K562 (cell line): ENCODE results near the gene GNG14. TPM values are rescaled to one million over a fixed set of nuclear protein-coding genes. Genes with fewer than 3 reads are reported as not detected.
A peak's percentile ranks its signal among the peaks of the same experiment; 100 is the strongest.

Source experiments
- ARID3A ChIP-seq: IDR thresholded peaks from 2 replicates; pipeline ENCODE4 v1.6.1; 2012; ENCODE audit warnings: low read depth, low read length, improper control_type of control experiment, borderline replicate concordance
- E2F3 ChIP-seq: fragments of 250-450 bp; sonication (Bioruptor Pico); IDR thresholded peaks from 2 replicates; pipeline ENCODE4 v1.4.0; 2020; ENCODE audit warnings: mild to moderate bottlenecking
- GABPA ChIP-seq: fragments of 200-800 bp; sonication (Bioruptor generic); conservative IDR thresholded peaks from 2 replicates; pipeline ENCODE4 v1.6.1; 2016; ENCODE audit warnings: low read depth, missing genetic modification characterization, missing compliant biosample characterization
- HNRNPK ChIP-seq: fragments of 200-400 bp; formaldehyde crosslinking; IDR thresholded peaks from one replicate; pipeline ENCODE4 v1.6.1; 2018; ENCODE audit warnings: mild to moderate bottlenecking, low read depth, low read length; ENCODE audit not compliant: poor library complexity, severe bottlenecking
- KLF16 ChIP-seq: IDR thresholded peaks from 2 replicates; pipeline ENCODE4 v1.6.1; 2016; ENCODE audit warnings: antibody characterized with exemption
- MAFF ChIP-seq: IDR thresholded peaks from 2 replicates; pipeline ENCODE4 v1.6.1; 2012; ENCODE audit warnings: low read length, improper control_type of control experiment
- NCOR1 ChIP-seq: fragments of 450-650 bp; IDR thresholded peaks from 2 replicates; pipeline ENCODE4 v1.6.1; 2016; ENCODE audit warnings: mild to moderate bottlenecking, moderate library complexity
- NFIC ChIP-seq: fragments of 450-650 bp; IDR thresholded peaks from 2 replicates; pipeline ENCODE4 v1.6.1; 2017; ENCODE audit warnings: mild to moderate bottlenecking, inconsistent platforms
- PHB2 ChIP-seq: fragments of 450-650 bp; IDR thresholded peaks from 2 replicates; pipeline ENCODE4 v1.6.1; 2017; ENCODE audit warnings: low read depth
- PHF8 ChIP-seq: fragments of 200-600 bp; sonication (generic); IDR thresholded peaks from 2 replicates; pipeline ENCODE4 v1.6.1; 2012; ENCODE audit warnings: mixed run types, mild to moderate bottlenecking, inconsistent platforms, low read length, moderate library complexity, borderline replicate concordance
- POLR2AphosphoS2 ChIP-seq: IDR thresholded peaks from 2 replicates; pipeline ENCODE4 v1.6.1; 2012; ENCODE audit warnings: low read length, improper control_type of control experiment
- PRDM10 ChIP-seq: fragments of 450-650 bp; IDR thresholded peaks from 2 replicates; pipeline ENCODE4 v1.6.1; 2018; ENCODE audit not compliant: partially characterized antibody
- RUNX1 ChIP-seq: sonication (generic); IDR thresholded peaks from 2 replicates; pipeline ENCODE4 v1.6.1; 2016; ENCODE audit warnings: antibody characterized with exemption, low read depth
- SMAD1 ChIP-seq: fragments of 150-350 bp; IDR thresholded peaks from 2 replicates; pipeline ENCODE4 v1.6.1; 2014; ENCODE audit warnings: low read length, low read depth; ENCODE audit not compliant: partially characterized antibody
- TRIM24 ChIP-seq, 2 experiments: fragments of 450-650 bp; IDR thresholded peaks; 2 replicates each; pipeline ENCODE4 v1.6.1; 2016
- ZNF165 ChIP-seq: fragments of 250-450 bp; sonication (Bioruptor Pico); IDR thresholded peaks from 2 replicates; pipeline ENCODE4 v1.4.0; 2020; ENCODE audit warnings: borderline replicate concordance
- ZNF507 ChIP-seq: conservative IDR thresholded peaks from 2 replicates; pipeline ENCODE4 v1.6.1; 2017; ENCODE audit warnings: missing genetic modification characterization, missing compliant biosample characterization
- ZNF583 ChIP-seq: fragments of 250-450 bp; sonication (Bioruptor Pico); IDR thresholded peaks from 2 replicates; pipeline ENCODE4 v1.4.0; 2020
- polyA plus RNA-seq, 8 experiments: library from polyadenylated mRNA; depleted of rRNA in 4 of 8; stranded (reverse) in 5 of 8; unstranded in 3 of 8; fragments of >200 nt; fragmentation: Nextera tagmentation in 2 of 8; fragmentation: Illumina TruSeq in 1 of 8; extraction: Ambion mirVana in 2 of 8; extraction: Trizol in 1 of 8; gene quantifications; 2 replicates each; pipeline versions ENCODE4 v1.2.1 to v1.2.3, GENCODE V29; 2011 to 2014; ENCODE audit warnings: inconsistent platforms in 1 of 8, missing spikeins in 1 of 8
- total RNA-seq, 7 experiments: library from RNA; depleted of rRNA in 6 of 7; stranded (reverse); fragments of >200 nt in 6 of 7; fragmentation: Illumina TruSeq in 2 of 7; extraction: Trizol in 2 of 7; gene quantifications; 2 replicates each; pipeline versions ENCODE4 v1.2.1 to v1.2.3, GENCODE V29; 2011 to 2021; ENCODE audit warnings: low replicate concordance in 1 of 7
- TF ChIP-seq, protein P1 (sequence below): fragments of 450-650 bp; IDR thresholded peaks from 2 replicates; pipeline ENCODE4 v1.6.1; 2016; ENCODE audit warnings: antibody characterized with exemption
- TF ChIP-seq, protein P2 (sequence below), 2 experiments: fragments of 450-650 bp; IDR thresholded peaks; 2 replicates each; pipeline ENCODE4 v1.6.1; 2016

The GNG14 gene
- total and polyA plus RNA-seq, 9 of the 15 experiments (the other 6 are each of a cell fraction or from before 2014, with no cell fraction given), result not detected

GRCh38 chr19:12736995-12737834 is 49.4 kb downstream of the GNG14 start, which contains the start of gene GET3 (continued):
- TF ChIP-seq HNRNPK (no peak), SMAD1 (no peak), E2F3 (CRISPR knock-in tag) (no peak), GABPA (tag) (peak; percentile 80), NCOR1 (no peak), NFIC (peak; percentile 44; the same call in 1 of the 2 replicates), PRDM10 (peak; percentile 100), ZNF165 (CRISPR knock-in tag) (no peak), ZNF583 (CRISPR knock-in tag) (no peak), POLR2AphosphoS2 (no peak), ZNF507 (tag) (no peak), PHB2 (no peak), ARID3A (no peak), MAFF (peak; percentile 67), RUNX1 (no peak), PHF8 (peak; percentile 89), KLF16 (no peak), TRIM24 (IDR thresholded peaks at IDR 0.05) (no peak)
- TF ChIP-seq, protein P1, sequence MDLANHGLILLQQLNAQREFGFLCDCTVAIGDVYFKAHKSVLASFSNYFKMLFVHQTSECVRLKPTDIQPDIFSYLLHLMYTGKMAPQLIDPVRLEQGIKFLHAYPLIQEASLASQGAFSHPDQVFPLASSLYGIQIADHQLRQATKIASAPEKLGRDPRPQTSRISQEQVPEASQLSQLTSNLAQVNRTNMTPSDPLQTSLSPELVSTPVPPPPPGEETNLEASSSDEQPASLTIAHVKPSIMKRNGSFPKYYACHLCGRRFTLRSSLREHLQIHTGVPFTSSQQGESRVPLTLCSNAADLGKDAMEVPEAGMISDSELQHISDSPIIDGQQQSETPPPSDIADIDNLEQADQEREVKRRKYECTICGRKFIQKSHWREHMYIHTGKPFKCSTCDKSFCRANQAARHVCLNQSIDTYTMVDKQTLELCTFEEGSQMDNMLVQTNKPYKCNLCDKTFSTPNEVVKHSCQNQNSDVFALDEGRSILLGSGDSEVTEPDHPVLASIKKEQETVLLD, result no peak
- TF ChIP-seq, protein P2, sequence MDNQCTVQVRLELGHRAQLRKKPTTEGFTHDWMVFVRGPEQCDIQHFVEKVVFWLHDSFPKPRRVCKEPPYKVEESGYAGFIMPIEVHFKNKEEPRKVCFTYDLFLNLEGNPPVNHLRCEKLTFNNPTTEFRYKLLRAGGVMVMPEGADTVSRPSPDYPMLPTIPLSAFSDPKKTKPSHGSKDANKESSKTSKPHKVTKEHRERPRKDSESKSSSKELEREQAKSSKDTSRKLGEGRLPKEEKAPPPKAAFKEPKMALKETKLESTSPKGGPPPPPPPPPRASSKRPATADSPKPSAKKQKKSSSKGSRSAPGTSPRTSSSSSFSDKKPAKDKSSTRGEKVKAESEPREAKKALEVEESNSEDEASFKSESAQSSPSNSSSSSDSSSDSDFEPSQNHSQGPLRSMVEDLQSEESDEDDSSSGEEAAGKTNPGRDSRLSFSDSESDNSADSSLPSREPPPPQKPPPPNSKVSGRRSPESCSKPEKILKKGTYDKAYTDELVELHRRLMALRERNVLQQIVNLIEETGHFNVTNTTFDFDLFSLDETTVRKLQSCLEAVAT (IDR thresholded peaks at IDR 0.05), result 0 out of 4 replicates have a peak, but pooled peaks of 1 of the 2 experiments have one; percentile 12
